HG03558 (cell line): Measurements from ENCODE around the gene EML4.
A peak's percentile ranks its signal among the peaks of the same experiment; 100 is the strongest.
"Not testable (repeated sequence)": the region's sequence is repeated elsewhere in the genome, so short reads cannot be mapped to it uniquely, and the experiment has no call there.

ENCODE experiments used
- ATAC-seq: cut with Tn5 transposase; IDR thresholded peaks from one replicate; pipeline ENCODE4 v1.9.1; 2021; ENCODE audit warnings: moderate number of reproducible peaks; ENCODE audit not compliant: unreplicated experiment; ENCODE audit errors: extremely low read depth

EML4 gene

DNA sequence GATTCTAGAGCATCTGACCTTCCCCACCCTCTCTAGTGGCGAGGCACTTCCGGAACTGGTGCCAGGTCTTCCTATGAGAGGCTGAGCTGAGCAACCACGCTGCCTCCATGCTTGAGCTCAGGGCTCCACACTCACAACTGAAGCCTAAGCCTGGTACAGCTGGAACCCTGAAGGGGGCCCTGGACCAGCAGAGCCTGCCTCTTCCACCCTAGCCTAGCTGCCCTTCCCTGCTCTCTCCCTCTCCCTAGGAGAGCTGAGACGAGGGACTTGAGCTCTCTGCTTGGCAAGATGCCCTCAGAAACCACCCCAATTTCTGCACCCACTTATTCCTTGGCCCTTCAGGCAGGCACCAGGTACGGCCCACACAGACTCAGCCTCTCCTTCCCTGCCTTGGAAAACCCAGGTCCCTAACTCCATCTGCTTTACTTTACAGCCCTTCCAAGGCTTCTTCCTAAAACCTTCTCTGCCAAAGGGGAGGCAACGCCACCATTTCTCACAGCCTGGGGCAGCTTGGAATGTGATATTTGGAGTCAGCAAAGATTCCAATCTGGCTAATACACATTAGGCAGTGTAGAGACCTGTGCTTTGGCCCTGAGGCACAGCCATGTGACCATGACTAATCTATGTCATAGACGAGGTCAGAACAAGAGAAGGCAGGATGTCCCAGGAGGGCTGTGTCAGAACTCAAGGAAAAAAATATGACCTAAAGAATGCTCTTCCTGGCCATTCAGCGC, 173.1 kb downstream of the EML4 start:
- no peak for ATAC-seq

DNA sequence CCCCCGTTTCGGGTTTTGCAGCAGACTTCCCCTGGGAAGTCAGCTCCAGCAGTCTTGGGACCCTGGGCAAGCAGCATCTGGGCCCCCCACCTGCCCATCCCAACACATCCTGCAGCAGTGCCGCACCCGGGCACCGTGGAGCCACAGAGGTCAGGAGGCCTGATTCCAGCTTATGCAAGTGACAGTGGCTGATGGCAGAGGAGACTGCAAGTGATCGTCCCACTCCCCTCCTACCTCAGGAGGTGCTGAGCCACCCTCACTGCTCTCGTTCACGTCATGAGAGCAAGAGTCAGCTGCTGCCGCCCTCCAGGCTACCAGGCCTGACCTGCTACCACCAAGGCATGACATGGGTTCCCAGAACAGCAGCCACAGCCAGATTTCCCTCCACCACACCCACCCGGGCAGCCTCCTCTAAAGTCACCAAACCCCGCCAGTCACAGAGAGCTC, 173.7 kb downstream of the EML4 start:
- no peak for ATAC-seq

DNA sequence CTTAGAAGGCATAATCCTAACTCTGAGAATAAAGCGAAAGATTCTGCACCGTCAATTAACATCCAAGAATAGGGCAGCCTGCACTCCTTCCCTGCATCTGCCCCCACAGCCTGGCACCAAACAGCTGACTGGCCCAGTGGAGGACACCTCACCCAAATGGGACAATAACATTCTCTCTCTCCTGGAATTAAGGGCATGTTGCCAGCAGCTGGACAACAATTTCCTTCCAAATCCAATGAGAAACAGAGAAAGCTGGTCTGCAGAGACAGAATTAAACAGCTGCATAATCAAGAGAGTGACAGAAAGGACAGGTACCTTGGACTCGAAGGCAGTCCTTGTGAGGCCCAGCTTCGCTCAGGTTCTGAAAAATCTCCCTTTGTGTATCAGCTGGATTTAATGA, 176.8 kb downstream of the EML4 start:
- no peak for ATAC-seq

DNA sequence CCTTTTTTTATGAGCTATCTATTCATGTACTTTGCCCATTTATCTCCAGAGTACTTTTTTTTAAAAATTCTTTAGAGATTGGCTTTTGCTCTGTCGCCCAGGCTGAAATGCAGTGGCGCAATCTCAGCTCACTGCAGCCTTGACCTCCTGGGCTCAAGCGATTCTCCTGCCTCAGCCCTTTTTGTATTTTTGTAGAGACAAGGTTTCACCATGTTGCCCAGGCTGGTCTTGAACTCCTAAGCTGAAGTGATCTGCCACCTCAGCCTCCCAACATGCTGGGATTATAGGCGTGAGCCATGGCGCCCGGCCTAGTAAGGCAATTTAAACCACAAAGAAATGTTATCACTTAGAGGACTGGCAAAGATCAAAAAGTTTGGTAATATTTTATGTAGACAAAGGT, 177.7 kb downstream of the EML4 start:
- not testable (repeated sequence) for ATAC-seq

DNA sequence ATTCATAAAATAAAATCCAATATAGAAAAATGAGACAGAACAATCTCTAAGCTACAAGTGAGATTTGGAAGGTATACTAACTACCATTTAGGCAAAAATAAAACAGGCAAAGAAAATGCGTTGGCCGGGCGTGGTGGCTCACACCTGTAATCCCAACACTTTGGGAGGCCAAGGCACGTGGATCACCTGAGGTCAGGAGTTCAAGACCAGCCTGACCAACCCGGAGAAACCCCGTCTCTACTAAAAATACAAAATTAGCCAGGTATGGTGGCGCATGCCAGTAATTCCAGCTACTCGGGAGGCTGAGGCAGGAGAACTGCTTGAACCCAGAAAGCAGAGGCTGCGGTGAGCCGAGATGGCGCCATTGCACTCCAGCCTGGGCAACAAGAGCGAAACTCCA, 178.4 kb downstream of the EML4 start:
- not testable (repeated sequence) for ATAC-seq

DNA sequence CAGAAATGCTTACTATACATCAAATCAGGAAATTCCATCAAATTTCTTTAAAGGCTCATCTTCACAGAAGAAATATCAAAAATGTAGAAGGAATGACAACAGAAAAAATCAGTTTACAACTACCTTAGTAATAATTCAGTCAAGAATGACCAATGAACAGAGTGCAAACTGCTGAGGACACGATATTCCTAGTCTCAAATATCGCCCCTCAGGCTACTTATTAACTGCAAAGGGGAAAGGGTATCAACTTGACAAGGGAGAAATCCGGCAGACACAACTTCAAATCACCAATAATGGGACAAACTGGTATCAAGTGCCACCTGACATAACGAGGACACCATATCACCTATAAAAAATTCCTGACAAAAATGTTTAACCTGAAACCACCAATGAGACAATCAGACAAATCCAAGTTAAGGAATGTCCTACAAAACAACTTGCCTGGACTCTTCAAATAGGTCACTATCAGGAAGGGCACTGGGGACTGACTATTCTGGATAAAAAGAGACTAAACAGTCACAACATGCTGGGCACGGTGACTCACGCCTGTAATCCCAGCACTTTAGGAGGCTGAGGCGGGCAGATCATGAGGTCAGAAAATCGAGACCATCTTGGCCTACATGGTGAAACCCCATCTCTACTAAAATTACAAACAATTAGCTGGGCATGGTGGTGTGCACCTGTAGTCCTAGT, 179.1 kb downstream of the EML4 start:
- ATAC-seq: no peak

DNA sequence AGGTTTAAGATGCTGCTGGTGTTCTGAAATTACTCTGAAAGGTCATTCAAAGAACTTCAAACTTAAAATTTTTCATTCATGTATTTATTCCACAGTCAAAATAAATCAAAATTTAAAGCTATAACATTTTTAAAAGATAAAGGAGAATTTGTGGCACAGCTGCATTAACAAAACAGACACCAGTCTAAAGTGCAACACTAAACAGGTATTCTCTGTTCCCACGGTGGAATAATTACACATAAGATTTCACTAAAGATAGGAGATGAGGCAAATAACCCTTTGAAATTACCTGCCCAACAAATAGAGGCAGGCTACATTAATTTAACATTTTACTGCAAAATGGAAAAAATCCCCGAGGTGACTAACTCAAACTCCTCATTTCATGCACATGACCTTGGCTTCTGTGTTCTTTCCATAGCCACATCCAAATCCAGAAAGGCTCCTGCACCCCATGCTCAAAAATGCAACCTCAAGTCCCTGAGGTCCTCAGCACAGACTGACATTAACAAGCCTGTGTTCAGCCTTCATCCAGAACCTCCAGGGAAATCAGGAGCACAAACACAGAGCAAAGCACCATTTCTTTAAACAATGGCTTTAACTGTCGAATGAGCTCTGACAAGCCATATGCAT, 181.4 kb downstream of the EML4 start:
- ATAC-seq: no peak

DNA sequence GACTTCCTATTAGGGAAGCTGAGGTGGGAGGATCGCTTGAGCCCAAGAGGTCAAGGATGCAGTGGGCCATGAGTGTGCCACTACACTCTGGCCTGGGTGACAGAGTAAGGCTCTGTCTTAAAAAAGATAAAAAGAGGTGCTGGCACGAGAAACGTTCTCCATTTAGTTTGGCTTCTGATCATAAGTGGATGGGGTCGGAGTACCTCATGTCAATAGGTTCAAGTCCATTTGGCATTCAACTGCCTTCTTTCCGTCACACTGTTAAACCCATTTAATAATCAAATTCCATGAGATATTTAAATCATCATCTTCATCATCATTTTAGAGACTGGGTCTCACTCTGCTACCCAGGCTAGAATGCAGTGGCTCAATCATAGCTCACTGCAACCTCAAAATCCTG, 182.7 kb downstream of the EML4 start:
- ATAC-seq: no peak

DNA sequence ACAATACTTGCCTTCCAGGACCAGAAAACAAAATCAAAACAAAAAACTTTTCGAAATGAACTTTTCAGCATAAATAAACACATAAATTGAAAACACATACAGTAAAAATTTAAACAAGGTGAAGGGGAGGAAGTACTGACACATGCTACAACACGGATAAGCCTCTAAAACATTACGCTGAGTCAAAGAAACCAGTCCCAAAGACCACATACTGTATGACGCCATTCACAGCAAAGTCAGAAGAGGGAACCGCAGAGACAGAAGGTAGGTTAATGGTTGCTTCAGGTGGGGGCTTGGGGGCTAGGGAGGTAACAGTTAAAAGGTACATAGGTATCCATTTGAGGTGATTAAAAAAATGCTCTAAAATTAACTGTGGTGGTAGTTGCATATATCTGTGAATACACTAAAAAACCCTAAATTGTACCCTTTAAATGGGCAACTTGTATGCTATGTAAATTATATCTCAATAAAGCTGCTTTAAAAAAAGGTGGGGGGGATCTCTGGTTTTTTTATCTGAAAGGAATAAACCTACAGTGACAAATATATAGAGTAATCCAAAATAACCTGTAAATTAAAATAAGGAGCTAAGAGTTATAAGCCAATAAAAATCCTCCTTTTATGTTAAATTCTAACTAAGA, 184.8 kb downstream of the EML4 start:
- ATAC-seq: no peak

DNA sequence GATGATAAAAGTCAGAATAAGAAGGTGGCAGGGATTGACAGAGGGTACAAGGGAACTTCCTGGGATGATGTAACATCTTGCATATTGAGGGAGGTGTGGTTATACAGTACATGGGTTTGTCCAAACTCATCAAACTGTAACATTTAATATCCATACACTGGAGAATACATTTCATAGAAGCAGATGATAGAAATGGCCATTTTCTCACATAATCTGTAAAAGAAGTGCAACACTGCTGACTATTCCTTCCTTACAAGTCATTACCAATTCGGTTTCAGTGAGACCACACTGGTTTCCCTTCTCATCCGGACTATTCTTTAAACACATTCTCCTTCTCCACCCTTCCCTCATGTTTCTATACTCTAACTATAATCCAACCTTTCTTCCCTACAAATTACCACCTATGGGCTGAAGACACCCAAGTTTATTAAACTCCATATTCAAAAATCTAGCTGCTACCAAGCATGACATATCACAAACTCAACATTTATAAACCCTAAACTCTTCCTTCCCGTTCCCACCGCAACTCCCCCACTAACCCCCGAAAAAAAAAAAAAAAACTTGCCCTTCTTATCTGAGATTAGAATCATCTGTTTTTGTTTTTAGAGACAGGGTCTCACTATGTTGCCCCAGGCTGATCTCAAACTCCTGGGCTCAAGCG, 190.3 kb downstream of the EML4 start:
- ATAC-seq: no peak

DNA sequence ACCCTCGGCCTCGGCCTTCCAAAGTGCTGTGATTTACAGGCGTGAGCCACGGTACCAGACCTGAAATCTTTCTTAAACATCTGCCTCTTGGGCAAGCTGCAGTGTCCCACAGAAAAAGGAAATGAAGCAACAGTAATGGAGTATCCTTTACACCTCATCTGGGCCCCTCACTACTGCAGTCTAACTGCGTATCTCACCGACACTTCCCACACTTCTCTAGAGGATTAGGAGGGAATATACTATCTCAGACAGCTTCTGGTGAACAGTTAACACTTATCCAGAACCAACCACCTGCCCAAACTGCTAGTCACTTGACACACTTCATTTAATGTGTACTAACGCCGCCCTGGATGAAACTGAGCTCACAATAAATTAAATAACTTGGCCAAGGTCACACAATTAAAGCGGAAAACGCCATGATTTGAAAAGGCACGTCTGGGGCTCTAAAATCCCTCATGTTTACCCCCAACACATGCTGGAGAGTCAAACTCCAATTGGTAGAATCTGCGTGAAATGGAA, 190.9 kb downstream of the EML4 start:
- no peak for ATAC-seq

DNA sequence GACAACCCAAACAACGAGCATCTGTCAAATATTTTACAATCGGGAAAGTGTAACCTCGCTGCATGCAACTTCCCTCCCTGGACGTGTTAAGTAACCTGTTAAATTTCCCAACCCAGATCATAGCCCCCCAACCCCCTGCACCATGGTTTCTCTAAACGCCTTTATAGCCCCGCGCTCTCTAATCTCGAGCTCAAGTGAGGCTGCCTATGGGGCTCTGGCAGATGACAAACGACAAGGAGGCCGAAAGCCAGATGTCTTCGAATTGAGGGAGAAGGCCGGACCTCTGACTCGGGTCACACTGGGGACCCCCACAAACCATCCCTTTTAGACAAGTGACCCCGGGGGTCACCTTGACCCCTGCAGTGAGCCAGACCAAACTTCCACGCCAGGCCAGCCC, 191.3 kb downstream of the EML4 start:
- ATAC-seq: no peak

DNA sequence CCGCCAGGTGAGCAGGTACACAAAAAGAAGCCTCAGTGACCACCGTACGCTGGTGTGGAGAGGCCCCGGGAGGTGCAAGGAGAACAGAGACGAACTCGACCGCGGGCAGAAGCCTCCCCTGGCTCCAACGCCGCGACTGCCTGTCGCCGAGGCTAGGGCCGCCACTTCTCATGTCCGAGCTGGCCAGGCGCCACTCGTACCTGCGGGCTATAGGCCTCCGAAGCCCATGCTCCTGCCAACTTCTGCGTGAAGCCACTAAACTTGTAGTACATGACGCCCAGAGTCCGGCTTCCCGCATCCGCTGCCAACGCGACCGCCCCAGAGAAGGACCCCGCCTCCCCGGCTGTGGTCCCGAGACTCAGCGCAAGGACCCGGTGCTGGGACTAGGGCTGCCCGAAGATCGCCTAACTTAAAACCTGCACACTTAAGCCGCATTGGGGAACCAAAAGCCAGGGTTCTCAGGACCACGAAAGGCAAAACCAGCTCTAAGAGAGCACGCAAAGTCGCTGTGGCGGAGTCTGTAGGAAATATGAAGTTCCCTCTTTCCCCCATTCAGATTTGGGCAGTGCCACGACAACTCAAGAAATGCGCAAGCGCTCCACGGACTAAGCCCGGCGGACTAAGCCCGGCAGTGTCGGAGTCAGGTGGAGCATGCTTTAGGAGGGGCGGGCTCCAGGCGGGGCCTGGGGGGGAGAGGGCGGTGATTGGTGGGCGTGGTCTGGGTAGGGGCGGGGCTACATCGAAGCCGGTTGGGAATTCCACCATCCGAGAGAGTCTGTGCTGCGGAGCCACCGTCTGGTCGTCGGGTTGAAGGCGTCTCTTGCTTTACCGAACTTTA, 192.0 kb downstream of the EML4 start, which contains the start of gene COX7A2L:
COX7A2L (minus strand) TSS at position 328 of the 838 bp plus-strand sequence; CDS start at position 272, 56 bp downstream.
- ATAC-seq: peak; percentile 76

DNA sequence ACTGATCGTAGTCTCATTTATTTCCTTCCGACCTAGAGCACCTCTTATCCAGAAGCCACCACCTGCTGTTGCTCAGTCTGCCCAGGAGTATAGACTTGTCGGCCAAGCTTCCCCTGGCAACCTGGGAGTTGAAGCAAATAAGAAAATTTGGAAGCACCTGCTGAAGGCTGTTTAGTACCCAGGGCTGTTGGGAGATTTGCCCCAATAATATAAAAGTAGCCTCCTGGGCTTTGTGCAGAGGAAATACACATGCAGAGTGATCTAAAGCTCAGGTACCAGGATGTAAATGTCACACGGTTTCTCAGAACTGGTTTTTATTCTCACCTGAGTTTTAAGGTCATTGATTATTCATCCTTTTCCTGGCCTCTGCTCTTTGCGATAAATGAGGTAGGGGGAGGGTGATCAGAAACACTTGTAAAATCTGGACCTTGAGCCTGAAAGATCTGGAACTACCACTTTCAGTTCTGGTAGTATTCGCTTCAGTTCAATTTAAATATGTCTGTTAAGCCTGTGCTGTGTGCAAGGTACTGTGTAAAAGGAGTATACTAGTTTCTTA, 192.7 kb downstream of the EML4 start:
- ATAC-seq: no peak

DNA sequence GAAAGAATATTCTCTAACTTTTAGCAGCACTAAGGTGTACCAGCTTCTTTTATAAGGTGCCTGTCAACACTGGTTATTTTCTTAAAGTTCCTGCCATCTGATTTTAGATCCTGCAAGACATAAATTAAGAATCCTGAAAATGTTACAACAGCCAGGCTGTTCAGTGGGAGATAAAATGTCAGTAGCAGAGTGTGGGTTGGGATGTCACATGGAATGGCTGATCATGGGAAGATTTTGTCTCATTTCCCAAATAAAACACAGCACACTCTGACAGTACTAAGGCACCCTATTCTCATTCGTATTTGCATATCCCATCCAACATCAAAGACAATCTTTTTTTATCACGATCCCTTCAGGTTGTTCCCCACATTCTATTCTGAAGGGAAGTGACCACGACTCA, 194.3 kb downstream of the EML4 start:
- ATAC-seq: no peak

DNA sequence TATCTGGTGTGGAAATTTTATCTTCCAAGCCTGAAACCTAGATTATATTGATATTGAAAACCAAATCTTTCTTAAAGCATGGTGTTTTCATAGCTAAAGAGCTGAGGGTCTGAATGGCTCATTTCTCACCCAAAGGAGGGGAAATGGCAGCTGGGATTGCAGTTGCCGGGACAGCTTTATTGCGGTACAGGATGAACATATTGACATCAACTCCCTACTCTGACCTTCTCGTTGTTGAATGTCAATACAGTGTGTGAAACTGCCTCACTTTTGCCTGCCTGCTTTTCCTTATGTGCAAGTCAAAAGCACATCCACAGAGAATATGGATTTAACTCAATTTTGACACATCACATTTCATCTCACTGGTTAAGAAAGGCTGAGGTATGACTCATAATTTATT, 195.5 kb downstream of the EML4 start:
- ATAC-seq: no peak

DNA sequence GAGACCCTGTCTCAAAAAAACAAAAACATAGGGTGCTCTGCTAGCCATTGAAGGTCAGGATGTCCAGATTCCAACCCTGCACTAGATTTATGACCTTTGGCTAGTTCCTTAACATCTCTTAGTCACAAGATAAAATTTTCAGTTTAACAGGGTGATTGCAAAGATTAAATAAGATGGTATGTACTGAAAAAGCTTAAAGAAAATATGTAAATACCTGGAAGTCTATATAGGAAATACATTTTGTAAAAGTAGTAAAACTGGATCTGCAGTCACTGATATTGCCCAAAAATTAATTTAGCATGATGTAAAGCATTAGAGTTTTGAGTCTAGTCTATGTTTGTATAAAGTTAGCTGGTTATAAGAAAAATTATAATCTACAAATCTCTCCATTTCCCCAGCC, 197.3 kb downstream of the EML4 start:
- ATAC-seq: no peak

DNA sequence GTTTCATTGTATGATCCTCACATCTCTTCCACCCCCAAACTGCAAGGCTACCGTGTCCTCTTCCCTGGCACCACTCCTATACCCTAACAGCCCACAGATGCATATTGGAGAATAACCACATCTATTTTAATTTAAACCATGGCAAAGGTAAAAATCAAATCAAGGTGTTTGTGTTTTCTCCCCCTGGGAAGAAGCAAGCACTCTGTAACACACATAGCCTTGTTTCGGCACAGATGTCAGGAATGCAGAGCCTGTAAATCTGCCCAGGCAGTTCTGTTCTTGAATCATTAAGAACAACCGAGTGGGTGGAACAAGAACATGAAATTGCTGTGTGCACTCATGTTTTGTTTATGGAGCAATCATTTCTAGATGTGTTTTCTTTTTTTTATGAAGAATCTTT, 198.7 kb downstream of the EML4 start:
- no peak for ATAC-seq
